Hepatocyte (in vitro differentiated cells): ENCODE results near the gene SLC10A1. TPM values are rescaled to one million over a fixed set of nuclear protein-coding genes. Genes with fewer than 3 reads are reported as not detected.

ENCODE experiments used
- DNase-seq: peaks from one replicate; pipeline ENCODE4 v3.0.0-alpha.2; 2016; ENCODE audit warnings: low spot score
- H2AFZ ChIP-seq: fragments of 200-600 bp; sonication (generic); 2 replicates; pipeline ENCODE4 v1.6.0; 2016; ENCODE audit warnings: antibody characterized with exemption, mild to moderate bottlenecking
- H3K27ac ChIP-seq: fragments of 200-600 bp; sonication (generic); 2 replicates; pipeline ENCODE4 v1.5.1; 2016; ENCODE audit warnings: mild to moderate bottlenecking
- H3K27me3 ChIP-seq: fragments of 200-600 bp; sonication (generic); 2 replicates; pipeline ENCODE4 v1.6.1; 2016
- H3K36me3 ChIP-seq: fragments of 200-600 bp; sonication (generic); replicated peaks from 2 replicates; pipeline ENCODE4 v1.5.1; 2016; ENCODE audit warnings: low read depth; ENCODE audit not compliant: insufficient read depth
- H3K4me1 ChIP-seq: fragments of 200-600 bp; sonication (generic); 2 replicates; pipeline ENCODE4 v1.5.1; 2016; ENCODE audit warnings: mild to moderate bottlenecking, moderate library complexity; ENCODE audit not compliant: insufficient read depth
- H3K4me2 ChIP-seq: fragments of 200-600 bp; sonication (generic); 2 replicates; pipeline ENCODE4 v1.6.0; 2016
- H3K4me3 ChIP-seq: fragments of 200-600 bp; sonication (generic); 2 replicates; pipeline ENCODE4 v1.5.1; 2016; ENCODE audit warnings: mild to moderate bottlenecking
- H3K79me2 ChIP-seq: fragments of 200-600 bp; sonication (generic); 2 replicates; pipeline ENCODE4 v1.6.0; 2017; ENCODE audit warnings: mild to moderate bottlenecking
- H3K9me2 ChIP-seq: fragments of 200-600 bp; sonication (generic); replicated peaks from 2 replicates; pipeline ENCODE4 v1.6.0; 2017; ENCODE audit warnings: mild to moderate bottlenecking; ENCODE audit not compliant: insufficient read depth
- H3K9me3 ChIP-seq: fragments of 200-600 bp; sonication (generic); 2 replicates; pipeline ENCODE4 v1.5.1; 2016; ENCODE audit warnings: low read depth, mild to moderate bottlenecking
- H4K20me1 ChIP-seq: fragments of 200-600 bp; sonication (generic); 2 replicates; pipeline ENCODE4 v1.6.0; 2016; ENCODE audit warnings: mild to moderate bottlenecking; ENCODE audit not compliant: insufficient read depth, poor library complexity, severe bottlenecking
- CTCF ChIP-seq: fragments of 200-600 bp; sonication (generic); IDR thresholded peaks from 2 replicates; pipeline ENCODE4 v1.5.1; 2016; ENCODE audit warnings: antibody characterized with exemption, mild to moderate bottlenecking; ENCODE audit not compliant: poor library complexity
- EZH2 ChIP-seq: fragments of 200-600 bp; sonication (generic); IDR thresholded peaks from 2 replicates; pipeline ENCODE4 v1.6.1; 2016; ENCODE audit warnings: antibody characterized with exemption, mild to moderate bottlenecking, borderline replicate concordance
- EZH2phosphoT487 ChIP-seq: fragments of 200-600 bp; sonication (generic); IDR thresholded peaks from one replicate; pipeline ENCODE4 v1.6.1; 2018; ENCODE audit warnings: antibody characterized with exemption, mild to moderate bottlenecking, low read depth, moderate library complexity; ENCODE audit not compliant: unreplicated experiment, severe bottlenecking
- WGBS: methylation state at CpG from one replicate; pipeline ENCODE4 v1.1.6; 2016; ENCODE audit warnings: low lambda C conversion rate; ENCODE audit errors: missing lambda C conversion rate; 5-methylcytosine and 5-hydroxymethylcytosine counted together
- polyA plus RNA-seq: library from polyadenylated mRNA; unstranded; fragments of >200 nt; fragmentation: Nextera tagmentation; extraction: Ambion mirVana; gene quantifications from 2 replicates; pipeline ENCODE4 v1.2.1, GENCODE V29; 2016
- total RNA-seq: library from RNA; depleted of rRNA; stranded (reverse); fragments of >200 nt; gene quantifications from 2 replicates; pipeline ENCODE4 v1.2.3, GENCODE V29; 2014

SLC10A1 gene
- total and polyA plus RNA-seq, 2 experiments from 2014 or later: 2.9 to 3.0 TPM

GRCh38 chr14:69772082-69773017 is 24.7 kb downstream of the SLC10A1 start:
- Histone ChIP-seq H3K36me3 (peaks cover 24% of the 10 kb centered on the region), H3K9me3 (no peaks in the 10 kb centered on the region), H3K9me2 (no peaks in the 10 kb centered on the region), H3K27ac (no peak overlapping the region), H3K79me2 (peaks cover 49% of the 10 kb centered on the region), H3K27me3 (no peaks in the 10 kb centered on the region), H3K4me3 (no peak overlapping the region), H3K4me1 (peaks cover 15% of the 10 kb centered on the region), H2AFZ (no peak overlapping the region), H3K4me2 (no peak overlapping the region), H4K20me1 (peaks cover 63% of the 10 kb centered on the region)
- 96% methylated on average over 11 of the region's 11 CpGs for WGBS
- no peak for DNase-seq
- no peak for TF ChIP-seq EZH2phosphoT487
- TF ChIP-seq EZH2: no peak
- TF ChIP-seq CTCF: no peak

DNA sequence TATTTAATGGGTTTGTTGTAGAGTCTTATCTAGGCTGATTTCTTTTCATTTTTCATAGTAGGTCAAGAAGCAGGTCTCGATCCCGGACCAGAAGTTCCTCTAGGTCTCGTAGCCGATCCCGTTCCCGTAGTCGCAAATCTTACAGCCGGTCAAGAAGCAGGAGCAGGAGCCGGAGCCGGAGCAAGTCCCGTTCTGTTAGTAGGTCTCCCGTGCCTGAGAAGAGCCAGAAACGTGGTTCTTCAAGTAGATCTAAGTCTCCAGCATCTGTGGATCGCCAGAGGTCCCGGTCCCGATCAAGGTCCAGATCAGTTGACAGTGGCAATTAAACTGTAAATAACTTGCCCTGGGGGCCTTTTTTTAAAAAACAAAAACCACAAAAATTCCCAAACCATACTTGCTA is 25.9 kb downstream of the SLC10A1 start:
- H3K79me2 ChIP-seq: peaks cover 49% of the 10 kb centered on the region
- DNase-seq: no peak

DNA sequence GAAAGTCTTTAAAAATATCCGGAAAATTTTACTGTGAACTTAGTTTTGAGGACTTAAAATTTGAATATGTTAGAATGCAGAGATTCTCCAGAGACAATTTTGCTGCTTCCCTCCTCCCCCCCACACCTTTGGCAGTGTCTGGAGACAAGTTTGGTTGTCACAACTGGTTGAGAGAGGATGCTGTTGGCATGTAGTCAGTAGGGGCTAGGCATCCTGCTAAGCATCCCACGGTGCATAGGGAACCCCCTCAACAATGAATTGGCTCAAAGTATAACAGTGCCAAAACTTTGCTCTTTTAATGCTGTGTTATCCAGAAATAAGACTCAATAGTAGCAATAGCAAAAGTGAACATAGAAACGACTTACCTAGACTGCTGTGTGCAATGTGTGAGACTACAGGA is 26.5 kb downstream of the SLC10A1 start:
- peak overlapping the region; percentile 93 for H3K4me2 ChIP-seq
- no peak overlapping the region for H2AFZ ChIP-seq
- no peak overlapping the region for H3K27ac ChIP-seq
- peaks cover 21% of the 10 kb centered on the region for H3K4me1 ChIP-seq
- no peak for DNase-seq
- peaks cover 24% of the 10 kb centered on the region for H3K36me3 ChIP-seq
- WGBS: 93% methylated on average over 3 of the region's 3 CpGs
- TF ChIP-seq EZH2: no peak
- TF ChIP-seq EZH2phosphoT487: no peak
- TF ChIP-seq CTCF: no peak
- H4K20me1 ChIP-seq: peaks cover 52% of the 10 kb centered on the region
- H3K9me2 ChIP-seq: no peaks in the 10 kb centered on the region
- H3K9me3 ChIP-seq: no peaks in the 10 kb centered on the region
- no peaks in the 10 kb centered on the region for H3K27me3 ChIP-seq
- H3K79me2 ChIP-seq: peaks cover 54% of the 10 kb centered on the region
- no peak overlapping the region for H3K4me3 ChIP-seq

More for the DNA sequence above, 25.9 kb downstream of the SLC10A1 start:
- no peaks in the 10 kb centered on the region for H3K9me2 ChIP-seq
- H3K27me3 ChIP-seq: no peaks in the 10 kb centered on the region
- H3K4me2 ChIP-seq: no peak overlapping the region
- H3K4me1 ChIP-seq: peaks cover 18% of the 10 kb centered on the region
- H3K9me3 ChIP-seq: no peaks in the 10 kb centered on the region
- H3K36me3 ChIP-seq: peaks cover 24% of the 10 kb centered on the region
- H3K4me3 ChIP-seq: no peak overlapping the region
- H2AFZ ChIP-seq: no peak overlapping the region
- 95% methylated on average over 16 of the region's 16 CpGs for WGBS
- H4K20me1 ChIP-seq: peaks cover 55% of the 10 kb centered on the region
- H3K27ac ChIP-seq: no peak overlapping the region
- TF ChIP-seq EZH2 (no peak), EZH2phosphoT487 (no peak), CTCF (no peak)
